ENCODE measurements around the gene MAP7. TPM values are rescaled to one million over a fixed set of nuclear protein-coding genes. Genes with fewer than 3 reads are reported as not detected.

Gene MAP7
- total and polyA plus RNA-seq, 9 of the 15 experiments (the other 6 are each of a cell fraction or from before 2014, with no cell fraction given): 0.76 to 7.7 (median 3.9) TPM

DNA sequence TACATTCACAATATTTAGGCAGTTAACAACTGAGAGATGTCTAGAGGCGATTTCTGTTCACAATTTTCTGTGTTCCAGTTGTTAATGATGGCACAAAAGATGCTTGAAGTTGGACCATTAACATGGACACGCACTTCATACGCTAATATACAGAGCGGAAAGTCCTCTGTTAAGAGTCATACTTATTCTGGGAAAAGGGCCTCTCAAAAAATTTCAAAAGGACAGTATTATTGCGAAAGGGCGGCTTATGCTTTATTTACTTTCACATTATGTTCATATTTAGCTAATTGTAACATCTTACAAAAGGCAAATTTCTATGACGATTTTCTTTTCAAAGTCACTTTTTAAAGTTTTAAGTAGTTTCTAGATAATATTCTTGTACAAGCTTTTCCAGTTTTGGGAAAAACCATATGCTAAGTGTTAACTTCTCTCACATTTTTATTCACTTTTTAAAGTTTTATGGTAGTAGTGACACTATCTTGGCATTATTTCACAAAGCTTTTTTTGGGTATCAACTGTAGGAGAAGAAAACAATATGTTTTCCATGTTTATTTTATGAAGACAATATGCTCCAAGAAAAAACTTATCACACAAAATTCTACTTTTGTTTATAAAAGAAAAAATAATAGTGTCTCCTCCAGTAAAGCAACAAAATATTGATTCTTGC is 62.3 kb downstream of the MAP7 start:
- no peak overlapping the region for H3K4me2 ChIP-seq (ENCODE audit: insufficient read depth, low read length)
- H3K4me1 ChIP-seq (replicated peaks in 1 of 2; ENCODE audit: control insufficient read depth in 2 of 2, insufficient read depth in 2 of 2, low read length in 2 of 2): no peaks in the 10 kb centered on the region
- ATAC-seq: no peak
- H3K9me1 ChIP-seq (ENCODE audit: control insufficient read depth, insufficient read depth, low read length): no peaks in the 10 kb centered on the region
- in situ Hi-C loops (cut with MboI) (no loop called here), intact Hi-C loops (cut with micrococcal nuclease) (no loop called here)
- H2AFZ ChIP-seq (ENCODE audit: low read depth, low read length): no peak overlapping the region
- no peak overlapping the region for H3K4me3 ChIP-seq
- FAIRE-seq: no peak
- DNase-seq (ENCODE audit: extremely low read depth in 1 of 4, low spot score in 3 of 4): no peak
- CTCF ChIA-PET (ENCODE audit: low intra/inter-chr PET ratio): interaction anchor here (0.6 kb wide), 1 partner anchor 1847 kb away, joined by 3 read pairs; no protein-coding TSS in a partner anchor
- no peaks in the 10 kb centered on the region for H4K20me1 ChIP-seq (replicated peaks; ENCODE audit: control insufficient read depth, insufficient read depth, low read length)
- no TSS peak for BruUV-seq (replicated peaks)
- H3K36me3 ChIP-seq (ENCODE audit: control insufficient read depth, insufficient read depth, low read length): no peaks in the 10 kb centered on the region
- no peaks in the 10 kb centered on the region for H3K9me3 ChIP-seq (replicated peaks; ENCODE audit: control insufficient read depth, insufficient read depth, low read depth, low read length)
- H3K9ac ChIP-seq (ENCODE audit: insufficient read depth in 1 of 2, low read depth in 2 of 2, low read length in 2 of 2): no peak overlapping the region
- H3K79me2 ChIP-seq (ENCODE audit: control insufficient read depth, insufficient read depth, low read length): no peaks in the 10 kb centered on the region
- WGBS (ENCODE audit: insufficient coverage, low coverage, missing lambda C conversion rate): 24% methylated on average over 7 of the region's 7 CpGs
- POLR2A ChIA-PET: no interaction called here
- H3K27me3 ChIP-seq (ENCODE audit: control insufficient read depth in 2 of 2, insufficient read depth in 2 of 2, low read length in 2 of 2): no peaks in the 10 kb centered on the region
- no peak overlapping the region for H3K27ac ChIP-seq (ENCODE audit: extremely low read depth, low read depth, low read length)
- TF ChIP-seq, protein P1, sequence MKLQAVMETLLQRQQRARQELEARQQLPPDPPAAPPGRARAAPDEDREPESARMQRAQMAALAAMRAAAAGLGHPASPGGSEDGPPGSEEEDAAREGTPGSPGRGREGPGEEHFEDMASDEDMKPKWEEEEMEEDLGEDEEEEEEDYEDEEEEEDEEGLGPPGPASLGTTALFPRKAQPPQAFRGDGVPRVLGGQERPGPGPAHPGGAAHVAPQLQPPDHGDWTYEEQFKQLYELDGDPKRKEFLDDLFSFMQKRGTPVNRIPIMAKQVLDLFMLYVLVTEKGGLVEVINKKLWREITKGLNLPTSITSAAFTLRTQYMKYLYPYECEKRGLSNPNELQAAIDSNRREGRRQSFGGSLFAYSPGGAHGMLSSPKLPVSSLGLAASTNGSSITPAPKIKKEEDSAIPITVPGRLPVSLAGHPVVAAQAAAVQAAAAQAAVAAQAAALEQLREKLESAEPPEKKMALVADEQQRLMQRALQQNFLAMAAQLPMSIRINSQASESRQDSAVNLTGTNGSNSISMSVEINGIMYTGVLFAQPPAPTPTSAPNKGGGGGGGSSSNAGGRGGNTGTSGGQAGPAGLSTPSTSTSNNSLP (IDR thresholded peaks at IDR 0.05; ENCODE audit: borderline replicate concordance, low read depth, low read length): no peak
- TF ChIP-seq MECOM (CRISPR knock-in tag; IDR thresholded peaks at IDR 0.05) (no peak), BRD9 (IDR thresholded peaks at IDR 0.05; ENCODE audit: low read depth, partially characterized antibody) (no peak), GTF2F1 (IDR thresholded peaks at IDR 0.05; ENCODE audit: low read depth, low read length) (no peak), MCM2 (IDR thresholded peaks at IDR 0.05; ENCODE audit: low read depth) (no peak), ZNF507 (tag; conservative IDR thresholded peaks at IDR 0.05) (no peak), YBX1 (IDR thresholded peaks at IDR 0.05) (no peak), RBM34 (IDR thresholded peaks at IDR 0.05; ENCODE audit: borderline replicate concordance, insufficient read depth, low read length) (no peak), C11orf30 (IDR thresholded peaks at IDR 0.05; ENCODE audit: low read depth) (no peak), CEBPB (tag; IDR thresholded peaks at IDR 0.05) (peak; percentile 74), PTRF (tag; IDR thresholded peaks at IDR 0.05) (no peak), CEBPG (CRISPR knock-in tag; IDR thresholded peaks at IDR 0.05) (no peak), CEBPG (tag; conservative IDR thresholded peaks at IDR 0.05 in 1 of 2, IDR thresholded peaks at IDR 0.05 in 1 of 2) (peak; percentile 34 to 50; a peak in 2 of 4 replicates)
- TF ChIP-seq, protein P2, sequence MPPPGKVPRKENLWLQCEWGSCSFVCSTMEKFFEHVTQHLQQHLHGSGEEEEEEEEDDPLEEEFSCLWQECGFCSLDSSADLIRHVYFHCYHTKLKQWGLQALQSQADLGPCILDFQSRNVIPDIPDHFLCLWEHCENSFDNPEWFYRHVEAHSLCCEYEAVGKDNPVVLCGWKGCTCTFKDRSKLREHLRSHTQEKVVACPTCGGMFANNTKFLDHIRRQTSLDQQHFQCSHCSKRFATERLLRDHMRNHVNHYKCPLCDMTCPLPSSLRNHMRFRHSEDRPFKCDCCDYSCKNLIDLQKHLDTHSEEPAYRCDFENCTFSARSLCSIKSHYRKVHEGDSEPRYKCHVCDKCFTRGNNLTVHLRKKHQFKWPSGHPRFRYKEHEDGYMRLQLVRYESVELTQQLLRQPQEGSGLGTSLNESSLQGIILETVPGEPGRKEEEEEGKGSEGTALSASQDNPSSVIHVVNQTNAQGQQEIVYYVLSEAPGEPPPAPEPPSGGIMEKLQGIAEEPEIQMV (tag; conservative IDR thresholded peaks at IDR 0.05; ENCODE audit: low read depth): no peak
- TF ChIP-seq, protein P3, sequence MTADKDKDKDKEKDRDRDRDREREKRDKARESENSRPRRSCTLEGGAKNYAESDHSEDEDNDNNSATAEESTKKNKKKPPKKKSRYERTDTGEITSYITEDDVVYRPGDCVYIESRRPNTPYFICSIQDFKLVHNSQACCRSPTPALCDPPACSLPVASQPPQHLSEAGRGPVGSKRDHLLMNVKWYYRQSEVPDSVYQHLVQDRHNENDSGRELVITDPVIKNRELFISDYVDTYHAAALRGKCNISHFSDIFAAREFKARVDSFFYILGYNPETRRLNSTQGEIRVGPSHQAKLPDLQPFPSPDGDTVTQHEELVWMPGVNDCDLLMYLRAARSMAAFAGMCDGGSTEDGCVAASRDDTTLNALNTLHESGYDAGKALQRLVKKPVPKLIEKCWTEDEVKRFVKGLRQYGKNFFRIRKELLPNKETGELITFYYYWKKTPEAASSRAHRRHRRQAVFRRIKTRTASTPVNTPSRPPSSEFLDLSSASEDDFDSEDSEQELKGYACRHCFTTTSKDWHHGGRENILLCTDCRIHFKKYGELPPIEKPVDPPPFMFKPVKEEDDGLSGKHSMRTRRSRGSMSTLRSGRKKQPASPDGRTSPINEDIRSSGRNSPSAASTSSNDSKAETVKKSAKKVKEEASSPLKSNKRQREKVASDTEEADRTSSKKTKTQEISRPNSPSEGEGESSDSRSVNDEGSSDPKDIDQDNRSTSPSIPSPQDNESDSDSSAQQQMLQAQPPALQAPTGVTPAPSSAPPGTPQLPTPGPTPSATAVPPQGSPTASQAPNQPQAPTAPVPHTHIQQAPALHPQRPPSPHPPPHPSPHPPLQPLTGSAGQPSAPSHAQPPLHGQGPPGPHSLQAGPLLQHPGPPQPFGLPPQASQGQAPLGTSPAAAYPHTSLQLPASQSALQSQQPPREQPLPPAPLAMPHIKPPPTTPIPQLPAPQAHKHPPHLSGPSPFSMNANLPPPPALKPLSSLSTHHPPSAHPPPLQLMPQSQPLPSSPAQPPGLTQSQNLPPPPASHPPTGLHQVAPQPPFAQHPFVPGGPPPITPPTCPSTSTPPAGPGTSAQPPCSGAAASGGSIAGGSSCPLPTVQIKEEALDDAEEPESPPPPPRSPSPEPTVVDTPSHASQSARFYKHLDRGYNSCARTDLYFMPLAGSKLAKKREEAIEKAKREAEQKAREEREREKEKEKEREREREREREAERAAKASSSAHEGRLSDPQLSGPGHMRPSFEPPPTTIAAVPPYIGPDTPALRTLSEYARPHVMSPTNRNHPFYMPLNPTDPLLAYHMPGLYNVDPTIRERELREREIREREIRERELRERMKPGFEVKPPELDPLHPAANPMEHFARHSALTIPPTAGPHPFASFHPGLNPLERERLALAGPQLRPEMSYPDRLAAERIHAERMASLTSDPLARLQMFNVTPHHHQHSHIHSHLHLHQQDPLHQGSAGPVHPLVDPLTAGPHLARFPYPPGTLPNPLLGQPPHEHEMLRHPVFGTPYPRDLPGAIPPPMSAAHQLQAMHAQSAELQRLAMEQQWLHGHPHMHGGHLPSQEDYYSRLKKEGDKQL (CRISPR knock-in tag; IDR thresholded peaks at IDR 0.05; ENCODE audit: borderline replicate concordance): no peak
